NCI-H524 (cell line): ENCODE results near the gene NPC1L1.
"Not testable (repeated sequence)": the region's sequence is repeated elsewhere in the genome, so short reads cannot be mapped to it uniquely, and the experiment has no call there.

Experiments
- DNase-seq, 2 experiments: peaks; one replicate each; lab custom pipeline; 2025; lab: John Stamatoyannopoulos, UW

NPC1L1 gene

DNA sequence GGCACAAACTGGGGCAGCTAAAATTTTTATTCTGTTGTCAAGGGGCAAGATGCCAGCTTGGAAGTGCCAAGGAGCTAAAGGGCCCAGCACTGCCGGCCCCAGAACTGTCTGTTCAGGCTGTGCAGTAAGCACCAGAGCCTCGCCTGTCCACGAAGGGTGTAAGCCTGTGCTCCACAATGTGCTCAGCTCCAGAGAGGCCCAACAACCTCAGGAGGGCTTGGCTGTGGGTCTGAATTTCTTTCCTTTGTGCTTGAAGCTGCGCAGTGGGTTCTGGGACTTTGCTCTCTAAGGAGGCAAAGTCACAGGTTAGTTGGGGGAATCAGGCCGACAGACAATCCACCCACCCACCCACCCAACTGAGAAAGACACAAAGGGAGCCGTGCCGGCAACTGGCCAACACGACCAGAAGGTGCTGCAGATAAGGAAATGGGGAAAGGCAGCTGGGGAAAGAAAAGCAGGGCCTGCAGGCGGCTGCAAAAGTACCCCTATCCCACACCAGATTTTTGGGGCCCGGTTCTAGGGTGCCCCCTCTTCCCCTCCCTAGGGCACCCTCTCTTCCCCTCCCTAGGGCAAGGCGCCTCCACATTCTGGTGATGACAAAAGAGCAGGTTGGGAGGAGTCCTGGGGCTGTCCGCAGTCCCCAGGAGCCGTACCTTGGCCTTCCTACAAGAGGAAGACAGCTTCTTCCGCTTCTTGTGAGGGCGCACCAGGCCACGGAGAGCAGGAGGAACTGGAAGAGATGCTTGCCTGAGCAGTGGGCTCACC is 24.8 kb upstream of the NPC1L1 start:
- peak in 1 of 2 experiments; percentile 31 for DNase-seq

DNA sequence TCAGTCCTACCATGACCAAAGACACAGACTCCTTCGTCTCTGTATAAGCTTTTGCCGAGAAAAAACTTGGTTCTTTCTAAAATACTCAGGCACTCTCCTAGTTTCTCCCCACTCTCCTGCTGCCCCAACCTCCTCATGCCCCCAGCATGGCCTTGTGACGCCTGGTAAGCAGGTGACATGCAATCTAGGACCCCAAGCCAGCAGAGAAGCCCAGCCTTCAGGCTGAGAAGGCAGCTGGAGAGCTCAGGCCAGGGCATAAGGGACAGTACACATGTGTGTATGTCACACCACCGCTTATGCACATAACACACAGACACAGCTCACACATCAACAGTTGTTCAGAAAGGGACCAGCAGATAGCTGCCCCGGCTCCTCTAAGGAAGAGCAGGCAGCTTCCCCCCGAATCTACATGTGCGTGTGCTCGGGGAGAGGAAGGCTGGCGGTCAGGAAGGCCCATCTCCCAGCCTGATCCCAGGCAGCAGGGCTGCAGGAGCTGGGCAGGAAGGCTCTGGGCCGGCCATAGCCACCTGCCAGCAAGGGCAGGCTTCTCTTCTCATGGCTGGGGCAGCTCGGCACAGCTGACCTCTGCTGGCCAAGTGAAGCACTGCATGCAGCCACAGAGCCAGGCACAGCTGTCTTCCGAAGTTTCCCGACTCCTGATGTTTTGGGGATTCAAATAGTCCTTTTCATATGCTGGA is 24.1 kb upstream of the NPC1L1 start:
- DNase-seq: peak in 1 of 2 experiments; percentile 55

DNA sequence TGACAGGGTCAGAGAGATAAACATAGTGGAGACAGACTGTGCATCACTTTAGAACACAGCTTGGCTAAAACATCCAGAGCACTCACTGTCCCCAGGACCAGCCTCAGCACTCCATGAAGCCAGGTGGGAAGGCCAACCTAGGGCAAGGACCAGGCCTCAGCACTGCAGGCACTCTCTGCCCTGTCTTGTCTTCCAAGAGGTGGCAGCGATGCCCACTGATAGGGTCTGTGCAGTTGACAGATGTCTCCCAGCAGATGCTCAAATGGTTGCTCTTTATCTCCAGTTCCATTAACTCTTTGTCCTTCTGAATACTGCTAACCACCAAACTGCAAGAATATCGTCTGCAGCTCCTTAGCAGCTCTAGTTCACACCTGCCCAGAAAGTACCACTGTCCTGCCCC is 23.5 kb upstream of the NPC1L1 start:
- no peak for DNase-seq

DNA sequence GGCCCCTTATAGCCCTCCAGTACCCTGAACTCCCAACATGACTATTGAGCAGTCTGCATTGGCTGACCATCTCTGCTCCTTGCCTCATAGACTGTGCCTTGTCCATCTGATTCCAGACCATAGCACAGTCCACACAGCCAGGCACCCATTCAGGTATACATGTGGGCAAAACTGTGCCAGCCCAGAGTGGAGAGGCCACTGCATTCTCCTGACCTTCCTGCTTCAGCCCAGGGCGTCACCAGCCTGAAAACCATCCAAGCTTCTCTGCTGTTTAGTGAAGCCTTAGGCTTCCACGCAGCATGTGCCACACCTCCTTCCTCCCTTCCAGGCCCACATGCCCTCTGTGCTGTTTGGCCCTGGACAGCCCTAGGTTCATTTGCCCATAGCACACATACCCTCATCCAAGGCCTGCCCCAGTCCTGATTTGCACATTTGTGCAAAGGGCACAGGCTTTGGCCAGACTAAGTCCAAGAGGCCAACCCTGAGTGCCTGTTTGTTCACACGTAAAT is 22.1 kb upstream of the NPC1L1 start:
- no peak for DNase-seq

DNA sequence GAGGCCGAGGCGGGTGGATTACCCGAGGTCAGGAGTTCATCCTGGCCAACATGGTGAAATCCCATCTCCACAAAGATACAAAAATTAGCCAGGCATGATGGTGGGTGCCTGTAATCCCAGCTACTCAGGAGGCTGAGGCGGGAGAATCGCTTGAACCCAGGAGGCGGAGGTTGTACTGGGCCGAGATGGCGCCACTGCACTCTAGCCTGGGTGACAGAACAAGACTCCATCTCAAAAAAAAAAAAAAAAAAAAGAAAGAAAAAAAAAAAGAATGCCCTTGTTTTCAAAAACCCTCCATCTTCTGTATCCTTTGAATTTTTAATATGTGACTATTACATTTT is 21.5 kb upstream of the NPC1L1 start:
- not testable (repeated sequence) for DNase-seq

DNA sequence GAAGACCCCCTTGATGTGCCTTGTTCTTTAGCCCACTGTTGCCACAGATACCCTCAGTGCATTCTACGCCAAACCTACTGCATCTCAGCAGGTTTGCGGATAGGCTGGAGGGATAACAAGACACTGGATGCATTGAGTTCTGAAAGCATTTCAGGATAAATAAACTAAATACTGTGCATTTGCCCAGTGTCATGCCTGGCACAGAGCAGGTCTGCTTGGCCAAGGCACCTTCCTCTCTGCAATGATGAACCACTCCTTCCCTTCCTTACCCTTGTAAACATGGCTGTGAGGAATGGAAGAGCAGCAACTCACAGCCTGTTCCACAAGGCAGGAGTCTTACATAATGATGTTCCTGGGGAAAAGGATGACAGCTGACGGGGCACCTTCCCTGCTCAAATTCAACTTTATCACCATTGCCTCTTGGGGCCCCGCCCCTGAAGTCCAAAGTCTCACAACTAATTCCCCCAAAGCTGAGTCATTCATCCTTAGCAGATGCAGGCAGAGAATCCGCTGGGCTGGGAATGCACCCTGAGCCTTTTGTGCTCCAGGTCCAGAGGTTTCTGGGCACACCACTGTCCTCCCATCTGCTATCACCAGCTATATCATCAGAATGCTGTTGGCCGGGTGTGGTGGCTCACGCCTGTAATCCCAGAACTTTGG is 21.0 kb upstream of the NPC1L1 start:
- DNase-seq: no peak

DNA sequence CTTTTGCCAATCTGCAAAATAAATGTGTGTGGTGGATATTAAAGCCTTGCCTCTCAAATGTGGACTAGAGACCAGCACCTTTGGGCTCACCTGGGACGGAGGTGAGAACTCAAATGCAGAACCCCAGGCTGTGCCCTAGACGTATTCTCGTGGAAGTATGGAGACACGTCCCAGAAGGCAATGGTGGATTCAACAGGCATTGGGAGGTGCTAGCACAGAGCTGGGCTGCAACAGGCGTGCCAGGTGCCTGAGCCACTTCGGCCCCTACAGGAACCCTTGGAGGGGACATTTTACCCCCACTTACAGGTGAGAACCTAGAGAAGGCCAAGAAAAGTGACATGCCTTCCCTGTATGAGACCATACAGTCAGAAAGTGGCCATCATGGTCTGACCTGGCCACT is 20.4 kb upstream of the NPC1L1 start:
- no peak for DNase-seq

DNA sequence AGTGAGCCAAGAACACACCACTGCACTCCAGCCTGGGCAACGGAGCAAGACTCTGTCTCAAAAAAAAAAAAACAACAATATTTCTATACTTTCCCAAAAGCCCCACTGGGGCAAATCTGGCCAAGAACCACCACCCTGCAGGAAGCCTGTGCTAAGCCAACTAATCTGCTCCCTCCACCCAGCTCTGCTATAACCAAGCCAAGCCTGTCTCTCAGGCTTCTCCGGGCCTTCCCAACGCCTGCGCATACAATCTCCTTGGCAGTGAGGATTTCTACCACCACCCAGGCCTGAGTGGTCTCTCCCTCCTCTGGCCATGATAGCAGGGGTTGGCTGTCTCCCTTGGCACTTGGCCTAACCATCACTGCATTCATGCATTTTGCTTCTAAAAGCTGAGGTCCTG is 18.4 kb upstream of the NPC1L1 start:
- DNase-seq: no peak

DNA sequence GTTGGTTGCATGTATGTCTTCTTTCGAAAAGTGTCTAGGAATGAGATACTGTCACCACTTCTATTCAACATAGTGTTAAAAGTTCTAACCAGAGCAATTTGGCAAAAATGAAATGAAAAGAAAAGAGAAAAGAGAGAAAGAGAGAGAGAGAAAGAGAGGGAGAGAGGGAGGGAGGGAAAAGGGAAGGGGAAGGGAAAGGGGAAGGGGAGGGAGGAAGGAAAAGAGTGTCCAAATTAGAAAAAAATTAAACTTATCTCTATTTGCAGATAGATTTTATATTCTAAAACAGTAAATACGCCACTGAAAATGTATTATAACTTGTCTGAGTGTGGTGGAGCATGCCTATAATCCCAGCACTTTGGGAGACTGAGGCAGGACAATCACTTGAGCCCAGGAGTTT is 16.4 kb upstream of the NPC1L1 start:
- DNase-seq: no peak

DNA sequence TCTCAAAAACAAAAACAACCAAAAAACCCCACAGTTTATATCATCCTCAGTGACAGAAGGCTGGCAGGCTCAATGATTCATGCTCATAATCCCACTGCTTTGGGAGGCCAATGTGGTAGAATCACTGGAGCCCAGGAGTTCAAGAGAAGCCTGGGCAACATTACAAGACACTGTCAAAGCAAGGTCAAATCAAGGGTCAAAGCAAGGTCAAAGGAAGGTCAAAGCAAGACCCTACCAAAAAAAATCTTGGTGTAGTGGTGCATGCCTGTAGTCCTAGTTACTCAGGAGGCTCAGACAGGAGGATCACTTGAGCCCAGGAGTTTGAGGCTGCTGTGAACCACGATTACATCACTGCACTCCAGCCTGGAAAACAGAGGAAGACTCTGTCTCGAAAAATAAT is 14.2 kb upstream of the NPC1L1 start:
- no peak for DNase-seq

DNA sequence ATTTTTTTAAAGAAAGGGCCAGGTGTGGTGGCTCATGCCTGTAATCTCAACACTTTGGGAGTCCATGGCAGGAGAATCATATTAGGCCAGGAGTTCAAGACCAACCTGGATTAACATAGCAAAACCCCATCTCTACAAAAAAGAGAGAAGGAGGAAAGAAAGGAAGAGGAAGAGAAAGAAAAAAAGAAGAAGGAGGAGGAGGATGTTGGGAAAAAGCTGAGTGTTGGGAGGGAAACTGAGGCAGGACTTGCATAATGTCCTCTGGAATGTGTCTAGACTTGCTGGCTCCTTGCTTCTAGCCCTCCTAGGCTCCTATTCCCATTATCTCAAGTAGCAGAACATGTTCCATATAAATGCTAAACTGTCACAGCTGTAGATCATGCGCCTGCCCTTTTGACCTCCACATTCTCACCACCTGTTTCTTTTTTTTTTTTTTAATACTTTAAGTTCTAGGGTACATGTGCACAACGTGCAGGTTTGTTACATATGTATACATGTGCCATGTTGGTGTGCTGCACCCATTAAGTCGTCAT is 11.4 kb upstream of the NPC1L1 start:
- not testable (repeated sequence) for DNase-seq

DNA sequence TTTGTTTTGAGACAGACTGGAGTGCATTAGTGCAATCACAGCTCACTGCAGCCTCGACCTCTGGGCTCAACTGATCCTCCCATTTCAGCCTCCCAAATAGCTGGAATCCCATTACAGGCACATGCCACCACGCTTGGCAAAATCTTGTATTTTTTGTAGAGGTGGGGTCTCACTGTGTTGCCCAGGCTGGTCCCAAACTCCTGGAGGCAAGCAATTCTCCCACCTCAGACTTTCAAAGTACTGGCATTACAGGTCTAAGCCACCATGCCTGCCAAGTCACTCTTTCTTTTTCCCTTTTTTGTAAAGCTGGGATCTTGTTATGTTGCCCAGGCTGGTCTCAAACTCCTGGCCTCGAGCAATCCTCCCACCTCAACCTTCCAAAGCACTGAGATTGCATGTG is 8.3 kb upstream of the NPC1L1 start:
- DNase-seq: no peak

DNA sequence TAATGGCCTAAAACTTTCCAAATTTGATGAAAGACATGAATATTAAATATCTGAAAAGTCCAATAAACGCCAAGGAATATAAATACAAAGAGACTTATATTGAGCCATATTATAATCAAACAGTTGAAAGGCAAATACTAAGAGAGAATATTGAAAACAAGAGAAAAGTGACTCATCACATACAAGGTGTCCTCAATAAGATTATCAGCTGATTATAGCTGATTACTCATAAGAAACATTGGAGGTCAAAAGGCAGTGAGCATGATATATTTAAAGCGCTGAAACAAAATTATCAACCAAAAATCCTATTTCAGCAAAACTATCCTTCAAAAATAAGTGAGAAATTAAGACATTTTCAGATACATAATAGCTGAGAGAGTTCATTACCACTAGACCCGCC is 7.8 kb upstream of the NPC1L1 start:
- no peak for DNase-seq

DNA sequence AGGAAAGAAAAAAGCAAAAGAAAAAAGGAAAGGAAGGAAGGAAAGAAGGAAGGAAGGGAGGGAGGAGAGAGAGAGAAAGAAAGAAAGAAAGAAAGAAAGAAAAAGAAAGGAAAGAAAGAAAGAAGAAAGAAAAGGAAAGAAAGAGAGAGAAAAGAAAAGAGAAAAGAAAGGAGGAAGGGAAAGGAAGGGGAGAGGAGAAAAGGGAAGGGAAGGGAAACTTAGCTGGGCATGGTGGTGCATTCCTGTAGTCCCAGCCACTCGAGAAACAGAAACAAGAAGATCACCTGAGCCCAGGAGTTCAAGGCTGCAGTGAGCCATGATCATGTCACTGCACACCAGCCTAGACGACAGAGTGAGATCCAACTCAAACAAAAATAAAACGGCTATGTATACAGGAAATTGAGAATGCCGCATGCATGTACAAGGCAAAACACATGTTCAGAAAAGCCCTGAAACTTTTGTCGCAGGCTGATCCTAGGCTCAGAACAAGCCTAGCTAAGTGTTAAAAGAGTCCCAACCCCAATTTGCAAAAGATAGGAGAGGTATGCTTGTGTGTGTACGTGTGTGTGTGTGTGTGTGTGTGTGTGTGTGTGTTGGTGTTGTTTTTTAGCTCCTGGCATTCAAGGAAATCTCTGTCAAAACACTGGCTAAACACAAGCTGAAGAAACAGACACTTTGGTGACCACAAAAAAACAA is 6.6 kb upstream of the NPC1L1 start:
- no peak for DNase-seq

DNA sequence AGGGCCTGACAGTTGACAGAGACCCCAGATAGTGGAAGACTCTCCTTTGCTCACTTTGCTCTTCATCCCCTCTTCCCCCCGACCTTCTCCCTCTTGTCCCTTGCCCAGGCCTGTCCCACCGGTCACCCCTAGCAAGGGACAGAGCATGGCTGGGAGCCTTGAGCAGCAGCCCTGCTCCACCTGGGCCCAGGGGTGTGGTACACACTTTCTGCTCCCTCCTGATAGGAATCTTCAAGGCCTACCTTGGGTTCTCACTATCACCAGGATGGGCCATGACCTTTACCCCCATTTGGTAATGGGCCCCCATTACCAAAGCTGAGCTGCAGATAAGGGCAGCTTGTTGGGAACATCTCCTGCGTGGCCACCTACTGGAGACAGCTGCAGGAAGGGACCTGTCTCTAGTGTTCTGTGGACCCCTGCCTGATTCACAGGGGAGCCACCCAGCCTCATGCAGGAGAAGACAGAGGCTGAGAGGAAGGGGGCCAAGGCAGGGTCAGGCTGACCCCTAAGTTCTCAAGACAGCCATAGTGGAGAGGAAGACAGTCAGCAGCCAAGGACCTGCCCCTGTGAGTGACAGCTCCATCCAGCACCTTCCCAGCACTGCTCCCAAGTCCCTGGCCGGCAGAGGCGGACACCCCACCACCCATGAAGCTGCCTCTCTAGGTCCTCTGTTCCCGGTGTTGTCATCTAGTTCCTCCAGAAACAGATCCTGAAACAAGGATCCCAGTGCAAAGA is 913 bp upstream of the NPC1L1 start:
- DNase-seq: no peak

DNA sequence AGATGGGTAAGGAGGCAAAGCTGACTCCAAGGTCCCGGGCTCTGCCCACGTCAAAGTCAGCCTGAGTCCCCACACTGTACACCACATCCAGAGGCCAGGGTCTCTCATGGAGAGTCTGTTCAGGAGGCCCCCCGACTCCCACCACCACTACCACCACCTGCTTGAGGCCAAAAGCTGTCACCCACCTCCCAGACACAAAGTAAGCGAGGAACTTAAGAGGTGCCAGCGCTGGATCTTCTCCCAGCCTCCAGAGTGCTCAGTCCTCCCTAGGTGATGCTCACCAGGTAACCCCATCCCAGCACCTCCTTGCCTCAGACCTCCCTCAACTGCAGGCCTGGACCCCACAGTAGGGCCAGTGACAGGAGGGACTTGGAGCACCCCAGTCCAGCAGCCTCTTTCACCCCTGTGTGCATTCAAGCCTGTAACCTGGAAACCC is 520 bp downstream of the NPC1L1 start:
- no peak for DNase-seq

DNA sequence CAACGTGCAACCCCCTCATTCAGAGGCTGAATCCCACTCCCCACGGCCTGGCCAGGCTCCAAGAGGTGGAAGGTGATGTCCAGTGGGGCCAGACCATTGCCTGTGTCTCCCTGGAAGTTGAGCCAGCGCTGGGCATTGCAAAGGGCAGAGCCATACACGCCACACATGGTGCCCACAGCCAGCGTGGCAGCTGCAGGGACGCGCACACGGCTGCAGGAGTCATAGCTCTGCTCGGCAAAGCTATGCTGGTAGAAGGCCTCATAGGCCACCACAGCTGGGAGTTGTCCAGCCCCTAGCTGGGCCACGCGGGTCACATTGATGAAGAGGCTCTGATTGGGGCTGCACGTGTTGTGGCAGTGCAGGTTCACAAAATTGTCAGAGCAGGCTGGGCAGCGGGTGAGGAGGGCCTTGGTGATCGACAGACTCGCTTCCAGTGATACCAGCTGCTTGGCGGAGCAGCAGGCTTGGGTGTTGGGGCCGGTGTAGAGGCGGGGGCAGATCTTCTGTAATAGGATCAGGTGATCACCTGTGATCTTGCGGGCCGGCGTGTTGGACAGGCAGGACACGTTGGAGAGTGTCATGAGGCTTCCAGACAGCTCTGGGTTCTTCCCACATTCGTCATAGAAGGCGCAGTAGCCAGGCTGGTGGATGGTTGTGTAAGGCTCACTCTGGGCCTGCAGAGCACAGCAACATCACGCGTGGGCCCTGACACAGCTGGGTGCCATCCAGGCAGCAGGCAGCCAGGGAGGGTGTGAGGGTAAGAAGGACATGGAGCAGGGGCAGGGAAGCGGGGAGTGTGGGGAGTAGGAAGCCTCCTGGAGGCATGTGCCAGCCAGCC is 1.2 kb downstream of the NPC1L1 start:
- DNase-seq: no peak

DNA sequence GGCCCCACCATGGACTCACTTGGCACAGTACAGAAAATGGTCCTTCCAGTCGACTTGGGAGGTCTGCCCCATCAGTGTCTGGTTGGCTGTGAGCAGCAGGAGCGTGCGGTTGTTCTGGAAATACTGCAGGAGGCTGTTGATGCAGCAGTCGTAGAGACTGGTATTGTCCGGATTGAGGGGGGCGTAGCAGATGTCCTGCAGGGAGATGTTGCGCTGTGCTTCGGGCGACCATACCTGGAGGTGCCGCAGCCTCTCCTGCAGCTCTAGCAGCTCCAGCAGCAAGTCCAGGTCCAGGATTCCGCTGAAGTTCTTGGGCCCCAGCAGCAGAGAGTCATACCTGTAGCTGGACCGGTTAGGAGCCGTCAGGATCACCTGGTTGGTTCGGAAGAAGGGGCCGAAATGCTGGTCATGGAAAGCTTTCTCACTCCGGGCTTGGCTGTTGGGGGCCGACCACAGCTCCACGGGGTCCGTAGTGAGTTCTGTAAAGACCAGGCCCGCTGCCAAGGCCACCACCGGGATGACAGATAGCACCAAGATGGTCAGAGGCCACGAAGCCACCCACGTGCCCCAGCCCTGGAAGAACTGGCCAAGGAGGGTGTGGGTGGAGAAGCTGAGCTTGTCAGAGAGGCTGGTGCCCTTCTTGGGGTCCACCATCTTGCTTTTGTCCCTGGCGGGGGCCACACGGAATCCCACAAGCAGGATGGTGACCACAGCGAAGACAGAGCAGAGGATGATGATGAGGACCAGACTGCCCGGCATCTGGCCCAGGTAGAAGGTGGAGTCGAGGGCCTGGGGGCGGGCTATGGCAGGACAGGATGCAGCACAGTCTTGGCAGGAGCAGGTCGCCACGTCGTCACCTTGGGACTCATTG is 2.1 kb downstream of the NPC1L1 start:
- DNase-seq: no peak

DNA sequence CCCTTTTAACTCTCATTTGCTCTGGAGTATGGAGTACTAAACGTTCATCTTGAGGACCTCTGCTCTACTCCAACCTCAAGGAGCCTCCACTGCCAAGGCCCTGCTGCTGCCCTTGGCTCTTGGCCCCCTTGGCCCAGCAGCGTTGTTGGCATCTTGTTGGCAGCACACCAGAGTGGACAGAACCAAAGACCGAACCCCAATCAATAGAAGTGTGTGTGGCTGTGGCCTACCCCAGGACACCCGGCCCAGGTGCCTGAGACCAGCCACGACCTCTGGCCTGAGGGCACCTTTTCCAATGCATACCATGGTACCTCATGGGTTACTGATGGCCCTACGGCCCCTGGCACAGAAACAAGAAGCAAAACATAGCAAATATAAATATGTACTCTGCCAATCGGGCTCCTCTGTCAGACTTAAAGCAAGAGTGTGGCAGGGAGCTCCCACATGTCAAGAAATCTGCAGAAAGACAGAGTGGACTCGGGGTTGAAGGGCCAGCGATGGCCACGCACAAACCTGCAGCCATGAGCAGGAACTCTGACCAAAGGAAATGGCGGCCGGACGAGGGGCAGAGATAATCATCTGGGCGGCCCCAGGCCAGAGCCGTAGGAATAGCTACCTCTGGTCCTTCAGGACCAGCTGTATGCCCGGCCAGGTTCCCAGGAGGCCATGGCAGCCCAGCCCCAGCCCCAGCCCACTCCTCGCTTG is 2.9 kb downstream of the NPC1L1 start:
- no peak for DNase-seq
